NCI-H1417 treated with DMSO at 0.1 percent for 48 hours (cell line): ENCODE measurements around the gene IFNL1.
"Not testable (repeated sequence)": the region's sequence is repeated elsewhere in the genome, so short reads cannot be mapped to it uniquely, and the experiment has no call there.

Source experiments
- DNase-seq: peaks from one replicate; lab custom pipeline; 2025; lab: John Stamatoyannopoulos, UW

IFNL1 gene

GRCh38 chr19:39308531-39309304 is 12.5 kb downstream of the IFNL1 start:
- DNase-seq: no peak

DNA sequence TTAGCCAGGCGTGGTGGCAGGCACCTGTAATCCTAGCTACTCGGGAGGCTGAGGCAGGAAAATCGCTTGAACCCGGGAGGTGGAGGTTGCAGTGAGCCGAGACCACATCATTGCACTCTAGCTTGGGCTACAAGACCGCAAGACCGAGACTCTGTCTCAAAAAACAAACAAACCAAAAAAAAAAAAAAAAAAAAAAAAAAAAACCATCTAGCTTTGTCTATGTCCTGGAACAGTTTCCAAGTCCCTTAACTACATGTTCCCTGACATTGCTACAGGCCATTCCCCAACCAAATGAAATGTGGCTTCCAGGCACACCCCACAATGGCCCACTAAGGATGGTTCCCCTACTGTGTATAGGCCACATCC is 13.1 kb downstream of the IFNL1 start:
- not testable (repeated sequence) for DNase-seq

GRCh38 chr19:39310558-39311311 is 14.5 kb downstream of the IFNL1 start:
- DNase-seq: no peak

DNA sequence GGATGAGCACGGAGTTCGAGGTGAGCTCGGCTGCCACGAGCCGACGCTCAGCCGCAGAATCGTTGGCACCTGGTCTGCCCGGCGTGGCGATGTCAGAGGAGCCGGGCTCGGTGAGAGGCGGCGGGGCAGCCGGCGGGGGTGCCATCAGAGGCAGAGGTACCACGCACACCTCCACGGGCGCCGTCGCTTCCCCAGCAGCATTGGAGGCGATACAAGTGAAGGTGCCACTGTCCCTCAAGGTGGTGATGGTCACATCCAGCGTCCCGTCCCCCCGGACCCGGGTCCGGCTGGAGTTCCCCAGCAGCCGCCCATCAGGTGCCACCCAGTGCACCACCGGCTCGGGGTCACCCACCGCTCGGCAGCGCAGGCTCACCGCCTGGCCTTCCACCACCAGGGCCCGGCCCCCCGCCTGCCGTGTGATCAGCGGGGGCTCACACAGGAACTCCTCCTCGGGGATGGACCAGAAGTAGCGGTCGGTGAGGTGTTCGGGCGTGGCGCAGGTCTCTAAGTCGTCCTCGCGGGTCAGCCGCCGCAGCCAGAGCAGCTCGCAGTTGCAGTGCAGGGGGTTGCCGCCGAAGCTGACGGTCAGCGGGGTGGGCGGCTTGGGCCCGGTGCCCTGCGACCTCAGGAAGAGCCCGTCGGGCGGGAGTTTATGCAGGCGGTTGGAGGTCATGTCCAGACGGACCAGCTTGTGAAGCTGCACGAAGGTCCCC is 18.0 kb downstream of the IFNL1 start:
- no peak for DNase-seq

DNA sequence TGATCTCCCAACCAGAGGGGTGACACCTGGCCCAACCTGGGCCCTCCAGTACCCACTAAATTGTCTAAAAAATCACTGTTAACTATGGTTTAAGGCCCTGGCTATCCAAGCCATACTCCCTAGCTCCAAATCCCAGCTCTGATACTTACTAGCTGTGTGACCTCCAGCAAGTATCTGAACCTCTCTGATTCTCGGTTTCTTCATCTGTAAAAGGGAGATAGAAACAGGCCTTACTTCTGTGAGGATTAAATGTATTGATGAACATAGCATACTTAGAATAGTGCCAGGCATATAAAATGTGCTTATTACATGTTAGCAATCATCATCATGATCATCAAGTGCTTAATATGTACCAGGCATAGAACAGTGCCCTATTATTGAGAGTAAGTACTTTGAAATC is 19.7 kb downstream of the IFNL1 start:
- DNase-seq: no peak

- no peak for DNase-seq
Measured at GRCh38 chr19:39316627-39317321, 20.6 kb downstream of the IFNL1 start.

DNA sequence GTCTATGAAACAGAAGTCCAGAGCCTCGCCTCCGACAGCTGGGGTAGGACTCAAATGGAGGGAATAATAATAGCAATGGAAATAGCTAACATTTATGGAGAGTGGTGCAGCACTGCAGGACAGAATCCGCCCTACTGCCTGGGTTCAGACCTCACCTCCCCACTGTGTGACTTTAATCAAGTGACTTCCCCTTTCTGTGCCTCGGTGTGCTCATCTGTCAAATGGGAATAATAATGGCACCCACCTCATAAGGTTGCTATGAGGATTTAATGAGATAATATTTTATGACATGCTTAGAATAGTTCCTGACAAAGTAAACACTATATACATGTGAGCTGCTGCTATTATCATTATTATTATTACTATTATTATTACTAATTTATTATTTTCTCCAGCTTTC is 21.3 kb downstream of the IFNL1 start:
- no peak for DNase-seq

DNA sequence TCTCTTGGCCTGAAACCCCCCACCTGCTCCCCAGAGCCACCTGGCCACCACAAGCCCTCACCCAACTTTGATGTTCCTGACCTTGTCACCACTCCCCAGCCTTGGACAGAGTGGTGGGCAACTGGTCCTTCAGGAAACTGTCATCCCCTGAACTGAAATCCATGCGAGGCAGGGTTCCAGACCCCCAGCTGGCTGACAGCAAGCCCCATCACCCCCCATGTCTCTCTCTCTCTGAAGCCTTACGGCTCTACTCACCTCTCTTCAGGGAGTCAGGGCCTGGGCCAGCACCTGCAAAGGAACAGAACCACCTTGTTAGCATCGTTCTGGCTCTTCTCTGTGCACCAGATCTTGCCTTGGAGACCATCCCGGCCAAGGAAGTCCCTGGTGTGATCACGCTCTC is 21.9 kb downstream of the IFNL1 start:
- no peak for DNase-seq

GRCh38 chr19:39318690-39319089 is 22.5 kb downstream of the IFNL1 start:
- no peak for DNase-seq

GRCh38 chr19:39319098-39319891 is 23.1 kb downstream of the IFNL1 start:
- no peak for DNase-seq

- no peak for DNase-seq
Measured at GRCh38 chr19:39319892-39320248, 23.7 kb downstream of the IFNL1 start.

DNA sequence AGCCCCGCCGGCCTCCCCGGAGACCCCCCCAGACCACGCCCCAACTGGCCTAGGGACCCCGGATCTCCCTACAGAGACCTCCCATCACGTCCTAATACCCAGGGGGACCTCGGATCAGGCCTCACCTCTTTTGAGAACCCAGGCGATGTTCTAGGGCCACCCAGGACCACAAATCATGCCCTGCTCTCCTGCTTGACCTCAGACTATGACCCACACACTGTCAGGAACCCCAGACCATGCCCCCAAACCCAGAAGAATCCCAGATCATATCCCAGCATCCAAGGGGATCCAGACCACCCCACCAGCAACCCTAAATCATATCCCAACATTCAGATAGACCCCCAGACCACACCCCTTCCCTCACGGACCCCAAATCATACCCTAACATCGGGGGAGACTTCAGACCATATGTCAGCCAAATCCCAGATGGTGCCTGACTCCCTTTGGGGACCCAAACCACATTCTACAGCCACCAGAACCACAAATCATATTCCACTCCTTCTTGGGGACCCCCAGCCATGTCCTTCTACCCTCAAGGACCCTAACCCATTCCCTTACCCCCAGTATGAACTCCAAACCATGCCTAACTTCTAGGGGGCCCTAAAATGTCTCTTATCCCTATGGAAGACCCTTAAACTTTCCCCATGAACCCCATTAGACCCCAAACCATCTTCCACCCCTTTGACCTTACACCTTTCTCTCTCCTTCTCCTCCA is 25.1 kb downstream of the IFNL1 start:
- no peak for DNase-seq

GRCh38 chr19:39321832-39322176 is 25.6 kb downstream of the IFNL1 start:
- DNase-seq: no peak

- DNase-seq: no peak
Measured at GRCh38 chr19:39324242-39324842, 28.1 kb downstream of the IFNL1 start.

GRCh38 chr19:39325778-39326665 is 29.8 kb downstream of the IFNL1 start:
- DNase-seq: no peak

GRCh38 chr19:39327363-39328045 is 31.3 kb downstream of the IFNL1 start:
- DNase-seq: no peak

GRCh38 chr19:39328046-39328705 is 32.0 kb downstream of the IFNL1 start:
- peak; percentile 17 for DNase-seq

DNA sequence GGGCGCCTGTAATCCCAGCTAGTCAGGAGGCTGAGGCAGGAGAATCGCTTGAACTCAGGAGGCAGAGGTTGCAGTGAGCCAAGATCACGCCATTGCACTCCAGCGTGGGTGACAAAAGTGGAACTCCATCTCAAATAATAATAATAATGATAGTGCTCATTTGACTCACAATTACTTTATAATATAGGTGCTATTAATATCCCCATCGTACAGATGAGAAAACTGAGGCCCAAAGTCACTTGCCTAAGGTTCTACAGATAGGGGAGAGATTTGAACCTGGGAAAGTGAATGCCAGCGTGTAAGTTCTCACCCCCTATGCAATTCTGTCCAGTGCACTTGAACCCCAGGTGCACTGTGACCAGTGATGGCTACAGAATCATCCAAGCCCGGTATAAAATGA is 33.7 kb downstream of the IFNL1 start:
- DNase-seq: no peak
